Body of pancreas (tissue), 4 donors: ENCODE results near the gene KIF21A.

ENCODE experiments used
- CTCF ChIP-seq, 7 experiments: fragments of 450-650 bp in 4 of 7; fragments of 200-600 bp in 3 of 7; sonication (generic) in 3 of 7; IDR thresholded peaks; one replicate each; pipeline ENCODE4 v1.5.1; 2016 to 2019; ENCODE audit warnings: antibody characterized with exemption in 7 of 7
- POLR2A ChIP-seq, 3 donors: fragments of 450-650 bp; IDR thresholded peaks; one replicate each; pipeline ENCODE4 v1.6.1; 2016; ENCODE audit warnings: antibody characterized with exemption in 3 of 3, mild to moderate bottlenecking in 2 of 3

DNA sequence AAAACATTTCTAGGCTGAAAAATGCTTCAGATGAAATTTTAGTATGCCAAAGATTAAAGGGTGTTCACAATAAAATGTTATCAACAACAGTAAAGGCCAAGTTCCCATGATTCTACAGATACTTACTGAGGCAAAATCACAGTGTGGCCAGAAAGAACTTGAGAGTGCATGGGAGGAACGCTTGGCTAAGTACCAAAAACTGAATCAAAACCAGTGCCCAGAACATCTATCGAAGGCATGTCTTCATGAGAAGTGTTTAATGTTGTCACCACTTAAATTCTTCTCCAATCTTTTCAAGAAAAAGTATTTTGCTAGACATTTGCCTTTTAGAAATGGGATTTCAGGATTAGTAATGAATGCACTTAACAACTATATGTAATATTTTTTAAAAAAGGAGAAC is 41.5 kb downstream of the KIF21A start:
- no peak for TF ChIP-seq CTCF (IDR thresholded peaks at IDR 0.05)
- TF ChIP-seq POLR2A (IDR thresholded peaks at IDR 0.05), result no peak
